Fibroblast of gingiva (primary cell): ENCODE measurements around the gene LZIC.

Experiments
- DNase-seq: peaks from one replicate; pipeline ENCODE4 v3.0.0-alpha.2; 2011; ENCODE audit warnings: low read depth

LZIC gene

GRCh38 chr1:9910423-9911178 is 32.6 kb downstream of the LZIC start:
- peak; percentile 99 for DNase-seq

GRCh38 chr1:9910076-9910422 is 33.1 kb downstream of the LZIC start, which contains the start of gene CTNNBIP1:
CTNNBIP1 (minus strand) TSS chr1:9910269; CDS start chr1:9872064, 38,205 bp downstream.
- no peak for DNase-seq

- no peak for DNase-seq
Measured at GRCh38 chr1:9909234-9910046, 33.8 kb downstream of the LZIC start.

GRCh38 chr1:9908871-9909233 is 34.3 kb downstream of the LZIC start:
- no peak for DNase-seq

GRCh38 chr1:9907441-9907840 is 35.8 kb downstream of the LZIC start:
- no peak for DNase-seq

GRCh38 chr1:9906466-9906865 is 36.7 kb downstream of the LZIC start:
- DNase-seq: no peak

- DNase-seq: no peak
Measured at GRCh38 chr1:9905010-9905409, 38.2 kb downstream of the LZIC start.

- DNase-seq: no peak
Measured at GRCh38 chr1:9904596-9904995, 38.6 kb downstream of the LZIC start.

- DNase-seq: no peak
Measured at GRCh38 chr1:9903801-9904527, 39.2 kb downstream of the LZIC start.

- no peak for DNase-seq
Measured at GRCh38 chr1:9902060-9902452, 41.1 kb downstream of the LZIC start.

- DNase-seq: no peak
Measured at GRCh38 chr1:9901148-9902059, 41.8 kb downstream of the LZIC start.

GRCh38 chr1:9900142-9901043 is 42.8 kb downstream of the LZIC start:
- DNase-seq: no peak

- DNase-seq: no peak
Measured at GRCh38 chr1:9894115-9894514, 49.1 kb downstream of the LZIC start.

GRCh38 chr1:9892563-9893528 is 50.3 kb downstream of the LZIC start:
- peak; percentile 53 for DNase-seq

GRCh38 chr1:9891207-9891606 is 52.0 kb downstream of the LZIC start:
- DNase-seq: no peak

GRCh38 chr1:9890224-9890731 is 52.9 kb downstream of the LZIC start:
- peak; percentile 21 for DNase-seq

- no peak for DNase-seq
Measured at GRCh38 chr1:9889411-9889810, 53.8 kb downstream of the LZIC start.

GRCh38 chr1:9888886-9889285 is 54.3 kb downstream of the LZIC start:
- DNase-seq: no peak

GRCh38 chr1:9887070-9887469 is 56.1 kb downstream of the LZIC start:
- DNase-seq: no peak
